ENCODE data around the gene PANK3. TPM values are rescaled to one million over a fixed set of nuclear protein-coding genes. Genes with fewer than 3 reads are reported as not detected.

The PANK3 gene
- total RNA-seq, 1 experiment from 2014 or later, result 79.7 TPM

GRCh38 chr5:168606562-168606961 lies 27.4 kb upstream of the PANK3 start:
- in situ Hi-C loops (cut with HindIII; ENCODE audit: low pct_unique_long_range_greater_than_20kb, low sequenced_read_pairs) (no loop called here), intact Hi-C loops (cut with micrococcal nuclease; ENCODE audit: unreplicated experiment) (no loop called here)
- POLR2A ChIA-PET, result no interaction called here
- Histone ChIP-seq H3K27ac (ENCODE audit: low read length) (no peak overlapping the region), H3K9me3 (ENCODE audit: control insufficient read depth, insufficient read depth, low read depth, low read length) (no peaks in the 10 kb centered on the region), H3K27me3 (ENCODE audit: control insufficient read depth, insufficient read depth, low read length) (no peaks in the 10 kb centered on the region), H3K4me1 (ENCODE audit: control insufficient read depth, insufficient read depth, low read length) (no peaks in the 10 kb centered on the region), H3K4me3 (ENCODE audit: low read depth in 2 of 2, low read length in 2 of 2) (no peak overlapping the region), H3K36me3 (ENCODE audit: control insufficient read depth, insufficient read depth, low read length) (no peaks in the 10 kb centered on the region)
- TF ChIP-seq REST (IDR thresholded peaks at IDR 0.05; ENCODE audit: insufficient read depth in 1 of 2, low read depth in 2 of 2, low read length in 1 of 2) (no peak), SIN3A (IDR thresholded peaks at IDR 0.05; ENCODE audit: borderline replicate concordance, insufficient read depth, low read depth, low read length) (no peak), POLR2AphosphoS5 (IDR thresholded peaks at IDR 0.05; ENCODE audit: low read depth, low read length) (no peak), CTCF (IDR thresholded peaks at IDR 0.05) (no peak), TCF7L2 (IDR thresholded peaks at IDR 0.05; ENCODE audit: low read depth, low read length) (no peak)
- ATAC-seq (no peak), DNase-seq (ENCODE audit: low read depth, low spot score) (no peak)
- CTCF ChIA-PET, result no interaction called here
- BruUV-seq (replicated peaks), result no TSS peak

DNA sequence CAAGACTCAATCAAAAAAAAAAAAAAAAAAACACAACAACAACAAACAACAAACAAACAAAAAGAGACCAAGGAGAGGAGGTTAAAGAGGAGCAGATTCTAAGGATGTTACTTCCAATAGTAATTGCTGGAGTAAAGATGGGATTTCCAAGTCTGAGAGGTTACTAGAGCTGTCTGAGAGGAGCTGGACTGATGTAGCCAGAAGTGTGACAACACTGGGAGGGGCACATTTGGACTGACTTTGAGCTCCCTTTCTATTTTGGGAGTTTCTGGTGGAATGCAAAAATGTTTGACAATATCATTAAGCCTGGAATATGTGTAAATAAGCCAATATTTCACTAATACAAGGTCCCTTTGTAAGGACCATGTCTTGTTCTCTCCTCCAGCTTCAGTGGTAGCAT lies 25.3 kb upstream of the PANK3 start:
- no peak for DNase-seq (ENCODE audit: low read depth, low spot score)
- Histone ChIP-seq H3K4me1 (ENCODE audit: control insufficient read depth, insufficient read depth, low read length) (no peaks in the 10 kb centered on the region), H3K27me3 (ENCODE audit: control insufficient read depth, insufficient read depth, low read length) (no peaks in the 10 kb centered on the region), H3K9me3 (ENCODE audit: control insufficient read depth, insufficient read depth, low read depth, low read length) (no peaks in the 10 kb centered on the region), H3K27ac (ENCODE audit: low read length) (no peak overlapping the region), H3K36me3 (ENCODE audit: control insufficient read depth, insufficient read depth, low read length) (no peaks in the 10 kb centered on the region), H3K4me3 (ENCODE audit: low read depth in 2 of 2, low read length in 2 of 2) (no peak overlapping the region)
- TF ChIP-seq POLR2AphosphoS5 (IDR thresholded peaks at IDR 0.05; ENCODE audit: low read depth, low read length) (no peak), SIN3A (IDR thresholded peaks at IDR 0.05; ENCODE audit: borderline replicate concordance, insufficient read depth, low read depth, low read length) (no peak), TCF7L2 (IDR thresholded peaks at IDR 0.05; ENCODE audit: low read depth, low read length) (no peak)
- in situ Hi-C loops (cut with HindIII; ENCODE audit: low pct_unique_long_range_greater_than_20kb, low sequenced_read_pairs) (no loop called here), intact Hi-C loops (cut with micrococcal nuclease; ENCODE audit: unreplicated experiment) (no loop called here)
- no TSS peak for BruUV-seq (replicated peaks)
- ATAC-seq, result no peak
- ChIA-PET POLR2A (no interaction called here), CTCF (interaction anchor here (0.7 kb wide), 1 partner anchor 19 kb away, joined by 6 read pairs; no protein-coding TSS in a partner anchor)

DNA sequence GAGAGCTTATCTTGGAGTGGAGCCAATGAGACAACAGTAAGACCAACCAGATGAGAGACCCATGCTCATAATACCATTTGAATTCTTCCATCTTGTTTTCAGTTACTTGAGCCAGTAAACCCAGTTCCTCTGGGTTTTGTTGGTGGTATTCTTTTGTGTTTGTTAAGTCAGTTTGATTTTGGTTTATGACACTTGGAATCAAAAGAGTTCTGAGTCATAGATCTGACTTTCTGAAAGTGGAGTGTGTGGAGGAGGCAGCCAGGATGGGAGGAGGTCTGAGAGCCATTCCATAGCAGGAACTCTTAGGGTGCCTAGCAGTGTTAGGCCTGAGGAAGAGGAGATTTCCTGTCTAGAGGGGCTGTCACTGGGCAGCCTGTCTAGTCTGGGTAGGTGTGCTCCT lies 24.6 kb upstream of the PANK3 start:
- intact Hi-C loops (cut with micrococcal nuclease; ENCODE audit: unreplicated experiment), result no loop called here
- CTCF ChIA-PET, result no interaction called here
- DNase-seq (ENCODE audit: low read depth, low spot score) (no peak), ATAC-seq (no peak)
- Histone ChIP-seq H3K4me3 (ENCODE audit: low read depth in 2 of 2, low read length in 2 of 2) (no peak overlapping the region), H3K4me1 (ENCODE audit: control insufficient read depth, insufficient read depth, low read length) (no peaks in the 10 kb centered on the region), H3K27ac (ENCODE audit: low read length) (no peak overlapping the region), H3K9me3 (ENCODE audit: control insufficient read depth, insufficient read depth, low read depth, low read length) (no peaks in the 10 kb centered on the region), H3K27me3 (ENCODE audit: control insufficient read depth, insufficient read depth, low read length) (no peaks in the 10 kb centered on the region), H3K36me3 (ENCODE audit: control insufficient read depth, insufficient read depth, low read length) (no peaks in the 10 kb centered on the region)
- no TSS peak for BruUV-seq (replicated peaks)
- in situ Hi-C loops (cut with HindIII; ENCODE audit: low pct_unique_long_range_greater_than_20kb, low sequenced_read_pairs), result no loop called here
- TF ChIP-seq REST (IDR thresholded peaks at IDR 0.05; ENCODE audit: insufficient read depth in 1 of 2, low read depth in 2 of 2, low read length in 1 of 2) (no peak), TCF7L2 (IDR thresholded peaks at IDR 0.05; ENCODE audit: low read depth, low read length) (no peak), SIN3A (IDR thresholded peaks at IDR 0.05; ENCODE audit: borderline replicate concordance, insufficient read depth, low read depth, low read length) (no peak), POLR2AphosphoS5 (IDR thresholded peaks at IDR 0.05; ENCODE audit: low read depth, low read length) (no peak), CTCF (IDR thresholded peaks at IDR 0.05) (no peak)
- POLR2A ChIA-PET, result no interaction called here
